ENCODE measurements around the gene ZNF511.

Gene ZNF511

DNA sequence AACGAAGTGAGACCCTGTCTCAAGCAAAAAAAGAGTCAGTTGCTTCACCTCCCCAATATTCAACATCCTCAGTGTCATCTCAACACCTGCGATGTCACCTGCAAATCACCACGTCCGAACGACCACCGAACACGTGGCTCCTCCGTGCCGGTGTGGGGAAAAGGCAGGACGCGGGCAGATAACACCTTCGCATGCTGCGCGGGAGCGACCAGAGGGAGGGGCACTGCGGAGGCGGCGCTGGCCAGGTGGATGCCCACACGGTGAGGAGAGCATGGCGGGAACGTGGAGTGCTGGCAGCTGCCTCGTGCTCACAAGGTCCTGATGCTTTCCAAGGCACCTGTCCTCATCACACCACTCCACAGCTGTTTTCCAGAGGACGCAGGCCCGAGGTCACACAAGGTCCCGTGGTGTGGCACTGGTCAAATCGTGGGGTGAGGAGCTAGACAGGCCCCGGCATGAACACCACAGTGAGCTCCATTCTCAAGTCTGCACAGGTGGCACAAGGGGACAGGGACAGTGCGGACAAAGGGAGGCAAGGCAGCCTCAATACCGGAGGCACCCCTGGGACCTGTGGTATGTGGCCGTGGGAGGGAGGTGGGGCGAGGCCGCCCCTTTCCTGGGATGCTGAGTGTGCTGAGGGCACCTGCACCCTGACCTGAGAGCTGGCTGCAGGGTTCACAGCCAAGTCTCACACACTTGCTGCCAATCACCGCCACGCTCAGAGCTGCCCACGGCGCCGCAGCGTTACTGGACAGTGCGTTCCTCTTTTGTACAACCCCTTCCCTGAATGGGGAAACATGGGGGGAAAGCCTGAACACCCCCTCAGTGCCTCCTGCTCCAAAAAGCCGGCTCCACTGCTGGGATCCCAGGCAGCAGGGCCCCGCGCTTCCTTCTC, 13.0 kb upstream of the ZNF511 start:
- no peak overlapping the region for H3K27ac Mint-ChIP-seq

DNA sequence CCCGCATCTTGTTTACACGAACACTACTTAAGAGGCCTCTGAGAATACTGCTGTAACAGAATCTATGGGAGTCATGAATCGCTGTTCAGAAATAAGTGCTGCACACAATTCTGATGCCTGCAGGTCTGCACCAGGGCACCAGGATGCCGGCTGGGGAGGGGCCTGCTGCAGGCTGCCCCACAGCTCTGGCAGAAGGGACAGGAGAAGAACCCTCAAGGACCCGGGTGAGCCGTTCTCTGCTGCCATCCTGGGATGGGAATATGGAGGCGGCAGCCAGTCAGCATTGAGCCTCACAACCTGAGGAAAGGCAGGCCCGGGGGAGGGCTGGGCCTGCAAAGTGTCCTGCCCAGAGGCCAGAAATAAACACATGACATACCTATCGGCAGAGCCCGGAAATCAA, 11.2 kb upstream of the ZNF511 start:
- no peak overlapping the region for H3K27ac Mint-ChIP-seq
- no peak overlapping the region for H3K4me3 Mint-ChIP-seq
- H3K4me1 Mint-ChIP-seq: peaks cover 2% of the 10 kb centered on the region
- ATAC-seq: no peak
- no peaks in the 10 kb centered on the region for H3K27me3 Mint-ChIP-seq
- H3K9me3 Mint-ChIP-seq: no peaks in the 10 kb centered on the region
- peaks cover 73% of the 10 kb centered on the region for H3K36me3 Mint-ChIP-seq

More for the DNA sequence above, 13.0 kb upstream of the ZNF511 start:
- Mint-ChIP-seq H3K36me3 (peaks cover 66% of the 10 kb centered on the region), H3K27me3 (no peaks in the 10 kb centered on the region), H3K4me1 (no peaks in the 10 kb centered on the region), H3K4me3 (no peak overlapping the region), H3K9me3 (no peaks in the 10 kb centered on the region)
- no peak for ATAC-seq

DNA sequence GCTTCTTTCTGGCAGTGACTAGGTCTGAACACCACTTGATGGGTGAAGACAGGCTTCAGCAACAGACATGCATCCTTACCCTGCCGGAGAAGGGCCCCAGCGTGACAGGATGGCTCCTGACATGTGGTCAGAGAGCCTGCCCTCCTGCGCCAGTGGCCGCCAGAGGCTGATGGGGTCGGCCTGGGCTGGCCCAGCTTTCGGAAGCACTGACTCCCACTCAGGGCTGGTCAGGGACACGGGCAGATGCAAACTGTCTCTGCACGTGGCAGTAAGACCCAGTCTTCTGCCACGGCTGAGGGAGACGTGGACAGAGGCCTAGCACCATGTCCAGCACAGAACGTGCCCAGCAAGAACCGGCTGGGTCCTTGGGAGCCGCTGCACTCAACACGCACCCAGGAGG, 10.2 kb upstream of the ZNF511 start:
- Mint-ChIP-seq H3K9me3 (no peaks in the 10 kb centered on the region), H3K36me3 (peaks cover 77% of the 10 kb centered on the region), H3K27me3 (no peaks in the 10 kb centered on the region), H3K4me3 (no peak overlapping the region), H3K4me1 (peaks cover 5% of the 10 kb centered on the region), H3K27ac (no peak overlapping the region)
- no peak for ATAC-seq

DNA sequence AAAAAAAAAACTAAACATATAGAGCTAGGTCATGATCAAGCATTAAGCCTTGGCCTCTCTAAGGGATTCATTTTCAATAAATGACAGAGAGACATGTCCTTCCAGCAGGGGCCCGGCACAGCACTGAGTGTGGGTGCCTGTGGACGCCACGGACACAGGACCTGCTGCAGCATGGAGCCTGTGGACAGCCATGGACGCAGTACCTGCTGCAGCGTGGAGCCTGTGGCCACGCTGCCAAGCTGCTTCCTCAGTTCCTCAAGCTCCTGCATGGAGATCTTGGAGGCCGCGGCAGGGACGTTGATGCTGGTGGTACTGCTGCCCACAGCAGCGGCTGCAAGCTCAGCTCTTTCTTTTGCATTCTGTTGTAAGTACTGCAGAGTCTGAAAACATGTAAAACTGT, 9.5 kb upstream of the ZNF511 start:
- no peaks in the 10 kb centered on the region for H3K9me3 Mint-ChIP-seq
- no peaks in the 10 kb centered on the region for H3K27me3 Mint-ChIP-seq
- H3K36me3 Mint-ChIP-seq: peaks cover 71% of the 10 kb centered on the region
- ATAC-seq: no peak
- no peak overlapping the region for H3K4me3 Mint-ChIP-seq
- H3K27ac Mint-ChIP-seq: no peak overlapping the region
- peaks cover 5% of the 10 kb centered on the region for H3K4me1 Mint-ChIP-seq

DNA sequence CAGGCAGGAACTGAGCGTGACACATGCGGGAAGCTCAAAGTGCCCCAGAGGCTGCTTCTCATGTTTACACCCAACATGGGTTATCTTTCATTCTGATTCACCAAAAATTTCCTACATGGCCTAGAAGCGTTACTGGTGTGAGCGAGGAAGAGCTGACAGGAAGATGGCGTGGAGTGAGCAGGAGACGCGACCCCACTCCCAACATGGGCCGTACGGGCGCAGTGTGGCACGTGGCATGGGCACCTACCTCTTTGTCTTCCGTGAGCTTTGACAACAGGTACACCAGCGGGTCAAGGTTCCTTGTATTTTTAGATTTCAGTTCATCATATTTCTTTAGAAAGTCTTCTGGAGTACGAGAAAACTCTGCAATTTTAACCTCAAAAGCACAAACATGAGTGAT, 9.0 kb upstream of the ZNF511 start:
- Mint-ChIP-seq H3K4me3 (no peak overlapping the region), H3K27me3 (no peaks in the 10 kb centered on the region), H3K9me3 (no peaks in the 10 kb centered on the region), H3K27ac (no peak overlapping the region), H3K36me3 (peaks cover 66% of the 10 kb centered on the region), H3K4me1 (peaks cover 6% of the 10 kb centered on the region)
- no peak for ATAC-seq

DNA sequence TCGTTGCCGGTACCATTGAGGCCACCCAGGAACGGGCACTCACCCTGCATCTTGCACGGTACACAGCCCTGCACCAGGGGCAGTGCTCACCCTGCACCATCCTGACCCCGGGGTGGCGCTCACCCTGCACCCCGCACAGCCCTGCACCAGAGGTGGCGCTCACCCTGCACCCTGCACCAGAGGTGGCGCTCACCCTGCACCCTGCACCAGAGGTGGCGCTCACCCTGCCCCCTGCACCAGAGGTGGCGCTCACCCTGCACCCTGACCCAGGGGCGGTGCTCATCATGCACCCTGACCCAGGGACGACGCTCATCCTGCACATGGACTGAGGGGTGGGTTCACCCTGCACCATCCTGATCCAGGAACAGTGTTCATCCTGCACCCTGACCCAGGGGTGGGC, 6.5 kb upstream of the ZNF511 start:
- ATAC-seq: peak; percentile 44
- Mint-ChIP-seq H3K36me3 (peaks cover 55% of the 10 kb centered on the region), H3K4me3 (no peak overlapping the region), H3K9me3 (no peaks in the 10 kb centered on the region), H3K27me3 (no peaks in the 10 kb centered on the region), H3K4me1 (peaks cover 28% of the 10 kb centered on the region), H3K27ac (no peak overlapping the region)

DNA sequence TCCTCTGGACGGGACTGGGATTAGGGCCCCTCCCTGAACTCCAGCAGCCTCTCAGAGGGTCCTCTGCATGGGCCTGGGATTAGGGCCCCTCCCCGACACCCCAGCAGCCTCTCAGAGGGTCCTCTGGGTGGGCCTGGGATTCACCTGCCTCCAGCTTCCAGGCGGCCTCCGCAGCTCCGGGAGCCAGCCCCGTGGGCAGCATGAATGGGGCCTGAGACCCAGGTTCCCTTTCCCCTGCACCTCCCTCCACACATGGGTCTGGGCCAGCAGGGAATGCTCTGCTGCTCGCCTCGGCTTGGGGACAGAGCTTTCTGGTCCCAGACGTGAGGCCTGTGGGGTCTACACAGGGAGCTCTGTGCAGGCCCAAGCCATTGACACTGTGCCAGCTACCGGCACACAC, 5.5 kb upstream of the ZNF511 start:
- no peak overlapping the region for H3K27ac Mint-ChIP-seq
- ATAC-seq: no peak
- no peak overlapping the region for H3K4me3 Mint-ChIP-seq
- H3K9me3 Mint-ChIP-seq: no peaks in the 10 kb centered on the region
- H3K4me1 Mint-ChIP-seq: peaks cover 38% of the 10 kb centered on the region
- H3K36me3 Mint-ChIP-seq: peaks cover 51% of the 10 kb centered on the region
- H3K27me3 Mint-ChIP-seq: no peaks in the 10 kb centered on the region

DNA sequence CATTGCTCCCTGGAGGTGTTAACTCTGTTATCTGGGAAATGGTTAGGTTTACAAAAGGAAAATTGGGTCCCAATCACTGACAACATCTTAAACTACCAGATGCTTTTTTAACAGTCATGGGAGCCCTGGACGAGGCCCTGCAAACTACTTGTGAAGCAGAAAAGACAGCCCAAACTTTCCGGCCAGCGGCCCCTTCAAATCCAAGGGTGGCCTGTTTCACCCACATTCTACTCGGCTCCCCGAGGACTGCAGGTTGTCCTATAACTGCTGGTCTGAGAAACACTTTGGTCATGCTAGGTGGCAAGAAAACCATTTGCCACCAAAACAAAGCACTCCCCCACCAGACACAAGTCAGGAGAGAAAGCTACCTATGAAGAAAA, 2.6 kb upstream of the ZNF511 start:
- Mint-ChIP-seq H3K9me3 (no peaks in the 10 kb centered on the region), H3K27ac (peak overlapping the region; percentile 96), H3K4me3 (peak overlapping the region; percentile 38), H3K36me3 (peaks cover 30% of the 10 kb centered on the region), H3K27me3 (no peaks in the 10 kb centered on the region), H3K4me1 (peaks cover 39% of the 10 kb centered on the region)
- ATAC-seq: no peak

DNA sequence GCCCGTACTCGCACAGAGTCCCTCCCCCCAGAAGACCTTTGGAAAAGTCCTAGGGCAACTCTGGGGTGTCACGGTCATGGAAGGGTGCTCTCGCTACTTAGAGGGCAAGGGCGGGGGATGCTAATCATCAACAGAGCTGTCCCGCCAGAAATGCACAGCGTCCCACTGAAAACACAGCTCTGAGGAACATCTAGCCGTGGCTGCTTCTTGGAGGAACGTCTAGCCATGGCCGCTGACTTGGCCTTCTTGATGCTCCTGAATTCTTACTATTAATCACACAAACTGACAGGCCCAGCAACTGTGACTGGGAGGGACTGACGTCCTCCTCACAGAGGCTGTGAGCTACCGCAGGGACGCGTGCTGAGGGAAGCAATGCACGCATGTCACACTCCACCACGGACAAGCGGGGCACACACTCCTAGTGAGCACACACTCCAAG, 1.8 kb upstream of the ZNF511 start:
- Mint-ChIP-seq H3K9me3 (no peaks in the 10 kb centered on the region), H3K27ac (peak overlapping the region; percentile 96), H3K27me3 (no peaks in the 10 kb centered on the region), H3K4me1 (peaks cover 39% of the 10 kb centered on the region), H3K4me3 (peak overlapping the region; percentile 50), H3K36me3 (peaks cover 31% of the 10 kb centered on the region)
- ATAC-seq: no peak

DNA sequence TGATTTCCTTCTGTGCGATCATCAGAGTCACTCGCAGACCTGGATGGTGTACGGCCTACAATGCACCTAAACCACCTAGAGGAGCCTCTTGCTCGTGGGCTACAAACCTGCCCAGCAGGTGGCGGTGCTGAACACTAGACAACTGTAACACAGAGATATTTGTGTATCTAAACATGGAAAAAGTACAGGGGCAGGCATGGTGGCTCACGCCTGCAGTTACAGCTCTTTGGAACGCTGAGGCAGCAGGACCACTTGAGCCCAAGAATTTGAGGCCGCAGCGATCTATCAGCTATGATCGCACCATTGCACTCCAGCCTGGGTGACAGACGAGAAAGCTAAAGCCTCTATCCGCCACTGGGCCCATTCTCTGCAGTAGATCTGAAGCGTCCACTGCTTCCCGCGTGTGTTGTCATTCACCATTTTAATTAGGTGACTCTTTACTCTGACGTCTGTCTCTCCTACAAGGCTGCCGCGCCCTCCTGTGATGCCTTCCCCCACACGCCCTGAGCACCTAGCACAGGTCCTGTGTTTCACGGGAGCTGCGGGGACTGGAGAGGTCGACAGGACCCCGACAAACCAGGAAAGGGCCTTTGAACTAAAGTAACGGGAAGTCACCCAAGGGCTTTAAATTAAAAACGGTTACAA, 816 bp upstream of the ZNF511 start:
- Mint-ChIP-seq H3K4me3 (peak overlapping the region; percentile 96), H3K4me1 (peaks cover 35% of the 10 kb centered on the region), H3K9me3 (no peaks in the 10 kb centered on the region), H3K36me3 (peaks cover 33% of the 10 kb centered on the region), H3K27me3 (no peaks in the 10 kb centered on the region), H3K27ac (peak overlapping the region; percentile 96)
- peak; percentile 56 for ATAC-seq

DNA sequence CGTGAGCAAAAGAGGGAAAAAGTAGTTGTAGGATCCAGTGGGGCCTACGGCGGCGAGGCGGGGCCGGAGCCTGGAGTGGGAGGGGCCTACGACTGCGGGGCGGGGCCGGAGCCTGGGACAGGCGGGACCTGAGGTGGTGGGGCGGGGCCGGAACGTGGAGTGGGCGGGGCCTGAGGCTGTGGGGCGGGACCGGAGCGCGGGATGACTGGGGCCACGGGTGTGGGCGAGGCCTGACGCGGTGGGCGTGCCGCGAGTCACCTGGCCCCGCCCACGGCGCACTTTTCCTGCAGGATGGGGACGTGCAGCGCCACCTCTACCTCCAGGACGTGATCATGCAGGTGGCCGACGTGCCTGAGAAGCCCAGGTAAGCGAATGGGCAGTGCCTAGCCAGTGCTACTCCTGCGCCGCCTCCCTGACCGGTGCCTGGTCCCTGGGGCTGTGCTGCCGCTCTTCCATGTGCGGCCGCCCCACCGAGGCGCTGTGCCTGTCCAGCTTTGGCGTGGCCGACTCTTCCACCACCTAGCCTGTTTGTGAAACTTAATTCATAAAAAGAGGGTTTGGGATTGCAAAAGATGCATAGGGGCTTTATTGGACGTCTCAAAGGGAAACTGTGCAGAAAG, 496 bp downstream of the ZNF511 start:
- Mint-ChIP-seq H3K9me3 (no peaks in the 10 kb centered on the region), H3K27ac (peak overlapping the region; percentile 96), H3K4me3 (peak overlapping the region; percentile 83), H3K27me3 (no peaks in the 10 kb centered on the region), H3K4me1 (peaks cover 39% of the 10 kb centered on the region), H3K36me3 (peaks cover 35% of the 10 kb centered on the region)
- ATAC-seq: peak; percentile 91

DNA sequence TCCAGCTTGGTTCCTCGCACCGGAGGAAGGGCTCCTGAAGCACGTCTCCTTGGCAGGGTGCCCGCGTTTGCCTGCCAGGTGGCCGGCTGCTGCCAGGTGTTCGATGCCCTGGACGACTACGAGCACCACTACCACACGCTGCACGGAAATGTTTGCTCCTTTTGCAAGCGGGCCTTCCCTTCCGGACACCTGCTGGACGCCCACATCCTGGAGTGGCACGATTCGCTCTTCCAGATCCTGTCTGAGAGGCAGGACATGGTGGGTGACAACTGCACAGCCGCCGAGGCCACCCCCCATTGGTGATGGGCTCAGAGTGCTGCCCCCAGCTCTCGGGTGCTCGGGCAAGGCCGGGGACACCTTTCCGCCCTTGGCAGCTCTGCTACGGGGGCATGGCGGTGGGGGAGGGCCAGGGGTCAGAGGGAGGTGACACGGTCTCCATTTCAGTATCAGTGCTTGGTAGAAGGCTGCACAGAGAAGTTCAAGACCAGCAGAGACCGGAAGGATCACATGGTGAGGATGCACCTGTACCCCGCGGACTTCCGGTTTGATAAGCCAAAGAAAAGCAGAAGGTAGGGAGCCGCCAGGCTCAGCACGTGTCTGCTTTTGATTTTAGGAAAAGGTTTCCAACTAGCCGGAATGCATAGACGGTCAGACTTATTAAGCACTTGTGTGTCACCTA, 1.1 kb downstream of the ZNF511 start:
- no peak overlapping the region for H3K27ac Mint-ChIP-seq
- no peak for ATAC-seq
- H3K9me3 Mint-ChIP-seq: no peaks in the 10 kb centered on the region
- H3K4me3 Mint-ChIP-seq: peak overlapping the region; percentile 83
- no peaks in the 10 kb centered on the region for H3K27me3 Mint-ChIP-seq
- peaks cover 43% of the 10 kb centered on the region for H3K4me1 Mint-ChIP-seq
- H3K36me3 Mint-ChIP-seq: peaks cover 40% of the 10 kb centered on the region

DNA sequence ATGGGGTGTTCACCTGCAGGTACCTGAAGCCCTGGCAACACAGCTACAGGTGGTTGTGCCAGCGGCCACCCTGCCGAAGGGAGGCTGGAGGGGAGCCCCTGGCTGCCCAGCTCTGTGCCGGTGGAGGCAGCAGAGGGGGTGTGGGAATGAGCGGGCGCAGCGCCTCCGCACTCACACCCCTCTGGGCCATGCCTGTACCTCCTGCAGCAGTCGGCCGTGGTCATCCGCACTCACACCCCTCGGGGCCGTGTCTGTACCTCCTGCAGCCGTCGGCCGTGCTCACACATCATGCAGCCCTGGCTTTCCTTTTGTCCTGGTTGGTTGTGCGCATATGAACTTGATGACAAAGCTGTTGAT, 1.7 kb downstream of the ZNF511 start:
- Mint-ChIP-seq H3K27me3 (no peaks in the 10 kb centered on the region), H3K27ac (no peak overlapping the region), H3K4me1 (peaks cover 38% of the 10 kb centered on the region), H3K9me3 (no peaks in the 10 kb centered on the region), H3K36me3 (peaks cover 35% of the 10 kb centered on the region), H3K4me3 (no peak overlapping the region)
- no peak for ATAC-seq

DNA sequence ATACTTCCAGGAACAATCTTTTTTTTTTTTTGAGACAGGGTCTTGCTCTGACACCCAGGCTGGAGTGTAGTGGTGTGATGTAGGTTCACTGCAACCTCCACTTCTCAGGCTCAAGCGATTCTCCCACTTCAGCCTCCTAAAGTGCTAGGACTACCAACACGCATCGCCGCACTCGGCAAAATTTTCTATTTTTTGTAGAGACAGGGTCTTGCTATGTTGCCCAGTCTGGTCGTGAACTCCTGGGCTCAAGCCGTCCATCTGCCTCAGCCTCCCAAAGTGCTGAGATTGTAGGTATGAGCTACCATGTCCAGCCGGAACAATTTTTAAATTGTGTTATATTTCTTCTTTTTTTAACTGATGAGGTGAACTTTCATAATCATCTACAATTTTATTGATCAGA, 2.1 kb downstream of the ZNF511 start:
- H3K4me1 Mint-ChIP-seq: peaks cover 34% of the 10 kb centered on the region
- no peaks in the 10 kb centered on the region for H3K9me3 Mint-ChIP-seq
- no peaks in the 10 kb centered on the region for H3K27me3 Mint-ChIP-seq
- ATAC-seq: no peak
- H3K4me3 Mint-ChIP-seq: no peak overlapping the region
- H3K27ac Mint-ChIP-seq: no peak overlapping the region
- peaks cover 31% of the 10 kb centered on the region for H3K36me3 Mint-ChIP-seq

DNA sequence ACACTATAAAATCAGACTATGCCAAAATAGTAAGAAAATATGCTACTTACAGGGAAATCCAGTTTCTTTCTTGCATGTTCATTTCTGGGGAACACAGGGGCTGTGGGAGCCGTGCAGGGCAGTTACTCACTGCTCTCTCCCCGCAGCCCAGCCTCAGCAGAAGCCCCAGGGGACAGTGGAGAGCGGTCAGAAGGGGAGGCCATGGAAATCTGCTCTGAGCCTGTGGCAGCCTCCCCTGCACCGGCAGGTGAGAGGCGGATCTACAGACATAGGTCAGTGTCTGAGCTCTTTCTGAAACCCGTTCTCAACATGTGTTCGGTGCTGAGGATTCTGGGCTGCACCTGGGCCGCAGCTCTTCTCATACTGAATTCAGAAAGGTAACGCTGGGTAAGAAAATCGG, 2.9 kb downstream of the ZNF511 start:
- Mint-ChIP-seq H3K9me3 (no peaks in the 10 kb centered on the region), H3K4me1 (peaks cover 27% of the 10 kb centered on the region), H3K27ac (no peak overlapping the region), H3K27me3 (no peaks in the 10 kb centered on the region), H3K36me3 (peaks cover 31% of the 10 kb centered on the region), H3K4me3 (no peak overlapping the region)
- ATAC-seq: no peak

Measured in stimulated activated memory B cell treated with anti-CD40 and anti-IgM and Interleukin-4, amounts not matched to agents 10 μg/mL and 1 μg/mL and 100 μg/mL, for 72 hours (primary cell).